ENCODE data around the gene FBXL14.
"Not testable (repeated sequence)": the region's sequence is repeated elsewhere in the genome, so short reads cannot be mapped to it uniquely, and the experiment has no call there.

FBXL14 gene

DNA sequence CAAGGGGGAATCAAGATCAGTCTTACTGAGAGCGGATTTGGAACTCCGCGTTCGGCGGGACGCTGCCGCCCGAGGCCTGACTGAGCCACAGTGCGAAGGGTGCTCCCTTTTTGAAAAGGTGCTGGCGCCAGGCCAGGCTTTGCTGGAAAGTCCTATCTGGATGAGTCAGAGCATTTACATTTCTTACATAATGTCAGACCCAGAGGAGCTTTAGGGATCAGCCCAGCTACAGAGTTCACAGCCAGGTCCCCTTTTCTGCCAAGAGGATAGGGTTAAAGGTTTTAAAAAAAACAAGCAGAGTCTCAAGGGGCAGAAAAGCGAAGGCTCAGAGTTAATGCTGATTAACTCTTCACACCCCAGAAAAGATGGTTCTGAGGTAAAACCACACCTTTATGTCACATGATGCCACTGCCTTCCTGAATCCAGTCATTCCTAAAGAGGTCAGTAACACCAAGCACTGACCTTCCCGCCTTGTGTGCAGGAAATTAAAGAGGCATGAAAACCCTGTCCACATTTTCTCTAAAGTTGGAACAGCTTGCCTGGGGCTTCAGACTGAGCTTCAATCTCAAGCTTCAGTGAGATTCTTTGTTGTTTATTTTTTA is 11.7 kb upstream of the FBXL14 start:
- H3K27ac ChIP-seq = peak overlapping the region; percentile 5; the same call in 1 of the 2 replicates
- H4K20me1 ChIP-seq (ENCODE audit: insufficient read depth) = peaks cover 2% of the 10 kb centered on the region; the same call in 1 of the 2 replicates
- peaks cover 69% of the 10 kb centered on the region for H3K4me1 ChIP-seq (ENCODE audit: low read depth, poor library complexity, severe bottlenecking)
- no peak overlapping the region for H3K4me3 ChIP-seq (IDR thresholded peaks at IDR 0.05; ENCODE audit: insufficient read depth, low read depth, low read length)
- TF ChIP-seq, protein P1, sequence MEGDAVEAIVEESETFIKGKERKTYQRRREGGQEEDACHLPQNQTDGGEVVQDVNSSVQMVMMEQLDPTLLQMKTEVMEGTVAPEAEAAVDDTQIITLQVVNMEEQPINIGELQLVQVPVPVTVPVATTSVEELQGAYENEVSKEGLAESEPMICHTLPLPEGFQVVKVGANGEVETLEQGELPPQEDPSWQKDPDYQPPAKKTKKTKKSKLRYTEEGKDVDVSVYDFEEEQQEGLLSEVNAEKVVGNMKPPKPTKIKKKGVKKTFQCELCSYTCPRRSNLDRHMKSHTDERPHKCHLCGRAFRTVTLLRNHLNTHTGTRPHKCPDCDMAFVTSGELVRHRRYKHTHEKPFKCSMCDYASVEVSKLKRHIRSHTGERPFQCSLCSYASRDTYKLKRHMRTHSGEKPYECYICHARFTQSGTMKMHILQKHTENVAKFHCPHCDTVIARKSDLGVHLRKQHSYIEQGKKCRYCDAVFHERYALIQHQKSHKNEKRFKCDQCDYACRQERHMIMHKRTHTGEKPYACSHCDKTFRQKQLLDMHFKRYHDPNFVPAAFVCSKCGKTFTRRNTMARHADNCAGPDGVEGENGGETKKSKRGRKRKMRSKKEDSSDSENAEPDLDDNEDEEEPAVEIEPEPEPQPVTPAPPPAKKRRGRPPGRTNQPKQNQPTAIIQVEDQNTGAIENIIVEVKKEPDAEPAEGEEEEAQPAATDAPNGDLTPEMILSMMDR (conservative IDR thresholded peaks at IDR 0.05; ENCODE audit: low read depth, low read length) = no peak
- no peak overlapping the region for H3K4me2 ChIP-seq
- H3K79me2 ChIP-seq (ENCODE audit: insufficient read depth, low read depth) = peaks cover 95% of the 10 kb centered on the region
- H3K9ac ChIP-seq = no peak overlapping the region
- no peaks in the 10 kb centered on the region for H3K27me3 ChIP-seq (ENCODE audit: insufficient read depth, low read depth)
- no peaks in the 10 kb centered on the region for H3K36me3 ChIP-seq (ENCODE audit: insufficient read depth)
- no peak overlapping the region for H2AFZ ChIP-seq (ENCODE audit: low read depth)

DNA sequence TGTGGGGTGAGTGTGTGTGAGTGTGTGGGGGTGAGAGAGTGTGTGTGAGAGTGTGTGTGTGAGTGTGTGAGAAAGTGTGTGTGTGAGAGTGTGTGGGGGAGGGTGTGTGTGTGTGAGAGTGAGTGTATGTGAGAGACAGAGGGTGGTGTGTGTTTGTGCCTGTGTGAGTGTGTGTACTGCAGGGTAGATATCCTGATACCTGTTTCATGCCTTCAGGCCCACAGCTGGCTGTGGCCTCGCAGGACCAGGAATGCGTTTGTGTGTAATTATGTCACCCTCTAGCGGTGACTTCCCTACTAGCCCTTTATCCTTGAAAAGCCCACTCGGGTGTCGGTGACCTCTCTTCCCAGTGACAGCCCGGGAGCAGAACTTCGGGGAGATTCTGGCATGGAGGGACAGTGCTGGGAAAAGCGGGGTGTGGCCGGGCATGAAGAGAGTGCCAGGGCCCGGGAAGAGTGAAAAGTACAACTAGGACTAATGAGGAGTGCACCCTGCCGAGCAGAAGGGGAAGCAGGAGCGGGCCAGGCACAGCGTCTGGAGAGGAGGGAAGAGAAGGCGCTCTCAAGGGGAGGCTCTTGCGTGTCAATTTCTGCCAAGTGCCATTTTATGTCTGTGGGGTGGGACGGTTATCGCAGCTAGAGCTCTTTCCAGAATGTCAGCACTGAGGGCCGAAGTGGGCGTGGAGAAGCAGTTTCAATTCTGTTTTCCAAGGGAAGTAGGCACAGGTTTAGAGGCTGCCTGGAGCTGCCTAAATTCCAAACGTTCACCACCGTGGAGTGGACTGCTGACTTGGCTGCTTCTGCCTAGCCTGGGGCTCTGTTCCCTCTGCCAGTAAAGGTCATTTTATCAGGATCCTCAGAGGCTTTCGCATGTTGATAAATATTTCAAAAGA is 11.0 kb upstream of the FBXL14 start:
- TF ChIP-seq, protein P1 (conservative IDR thresholded peaks at IDR 0.05; ENCODE audit: low read depth, low read length) = 0 out of 2 replicates have a peak, but pooled peaks have one; percentile 29
- H2AFZ ChIP-seq (ENCODE audit: low read depth) = no peak overlapping the region
- peak overlapping the region; percentile 5; the same call in 1 of the 2 replicates for H3K27ac ChIP-seq
- H3K4me1 ChIP-seq (ENCODE audit: low read depth, poor library complexity, severe bottlenecking) = peaks cover 69% of the 10 kb centered on the region
- H3K4me3 ChIP-seq (IDR thresholded peaks at IDR 0.05; ENCODE audit: insufficient read depth, low read depth, low read length) = no peak overlapping the region
- no peaks in the 10 kb centered on the region for H3K36me3 ChIP-seq (ENCODE audit: insufficient read depth)
- peaks cover 95% of the 10 kb centered on the region for H3K79me2 ChIP-seq (ENCODE audit: insufficient read depth, low read depth)
- no peak overlapping the region for H3K4me2 ChIP-seq
- H4K20me1 ChIP-seq (ENCODE audit: insufficient read depth) = peaks cover 6% of the 10 kb centered on the region; the same call in 1 of the 2 replicates
- no peak overlapping the region for H3K9ac ChIP-seq
- H3K27me3 ChIP-seq (ENCODE audit: insufficient read depth, low read depth) = no peaks in the 10 kb centered on the region

DNA sequence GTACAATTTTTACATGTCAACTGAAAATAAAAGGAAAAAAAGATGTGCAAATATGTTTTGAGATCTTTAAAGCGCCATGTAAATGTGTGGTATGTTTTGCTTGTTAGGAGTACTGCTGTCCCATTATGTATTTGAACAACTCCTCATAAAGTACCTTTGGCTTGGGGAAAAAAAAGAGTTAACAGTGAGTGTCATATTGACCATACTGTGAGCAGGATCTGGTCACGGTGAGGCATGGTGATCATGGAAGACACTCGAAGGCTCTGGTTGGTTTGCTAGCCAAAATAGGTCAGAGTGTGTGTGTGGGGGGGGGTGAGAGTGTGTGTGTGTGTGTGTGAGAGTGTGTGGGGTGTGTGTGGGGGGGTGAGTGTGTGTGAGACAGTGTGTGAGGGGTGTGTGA is 10.1 kb upstream of the FBXL14 start:
- Histone ChIP-seq H3K9ac (no peak overlapping the region), H3K36me3 (ENCODE audit: insufficient read depth) (no peaks in the 10 kb centered on the region), H3K27ac (peak overlapping the region; percentile 12; the same call in 1 of the 2 replicates), H4K20me1 (ENCODE audit: insufficient read depth) (peaks cover 6% of the 10 kb centered on the region; the same call in 1 of the 2 replicates), H3K4me1 (ENCODE audit: low read depth, poor library complexity, severe bottlenecking) (peaks cover 66% of the 10 kb centered on the region), H3K4me2 (no peak overlapping the region), H3K27me3 (ENCODE audit: insufficient read depth, low read depth) (no peaks in the 10 kb centered on the region), H3K4me3 (IDR thresholded peaks at IDR 0.05; ENCODE audit: insufficient read depth, low read depth, low read length) (no peak overlapping the region), H3K79me2 (ENCODE audit: insufficient read depth, low read depth) (peaks cover 95% of the 10 kb centered on the region), H2AFZ (ENCODE audit: low read depth) (no peak overlapping the region)
- TF ChIP-seq, protein P1 (conservative IDR thresholded peaks at IDR 0.05; ENCODE audit: low read depth, low read length) = no peak

DNA sequence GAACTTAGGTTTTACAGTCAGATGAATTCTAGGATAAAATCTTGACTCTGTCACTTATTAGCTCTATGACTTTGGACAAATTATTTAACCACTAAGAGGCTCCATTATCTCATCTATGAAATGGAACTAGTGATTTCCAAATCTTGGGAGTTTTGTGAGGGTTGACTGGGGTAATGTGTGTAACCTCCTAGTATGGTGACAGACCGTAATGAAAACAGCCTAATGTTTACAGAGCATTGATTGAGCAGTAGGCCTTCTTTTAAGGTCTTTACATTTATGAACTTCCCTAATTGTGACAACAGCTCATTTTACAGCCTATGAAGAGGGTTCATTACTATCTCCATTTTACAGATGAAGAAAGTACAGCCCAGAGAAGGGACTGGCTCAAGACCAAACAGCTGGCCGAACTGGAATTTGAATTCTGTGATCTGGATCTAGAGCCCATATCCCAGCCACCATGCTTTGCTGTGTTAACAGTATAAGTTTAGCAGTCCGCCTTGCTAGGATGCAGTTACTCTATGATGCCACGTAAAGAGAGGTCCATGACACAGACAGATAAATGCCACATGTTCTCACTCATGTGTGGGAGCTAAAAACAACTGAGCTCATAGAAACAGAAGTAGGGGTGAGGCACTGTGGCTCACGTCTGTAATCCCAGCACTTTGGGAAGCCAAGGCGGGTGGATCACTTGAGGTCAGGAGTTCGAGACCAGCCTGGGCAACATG is 9.1 kb upstream of the FBXL14 start:
- Histone ChIP-seq H3K9ac (no peak overlapping the region), H3K27me3 (ENCODE audit: insufficient read depth, low read depth) (no peaks in the 10 kb centered on the region), H3K27ac (no peak overlapping the region), H3K4me1 (ENCODE audit: low read depth, poor library complexity, severe bottlenecking) (peaks cover 71% of the 10 kb centered on the region), H4K20me1 (ENCODE audit: insufficient read depth) (peaks cover 6% of the 10 kb centered on the region), H2AFZ (ENCODE audit: low read depth) (no peak overlapping the region), H3K4me2 (no peak overlapping the region), H3K79me2 (ENCODE audit: insufficient read depth, low read depth) (peaks cover 95% of the 10 kb centered on the region), H3K4me3 (IDR thresholded peaks at IDR 0.05; ENCODE audit: insufficient read depth, low read depth, low read length) (no peak overlapping the region), H3K36me3 (ENCODE audit: insufficient read depth) (no peaks in the 10 kb centered on the region)
- TF ChIP-seq, protein P1 (conservative IDR thresholded peaks at IDR 0.05; ENCODE audit: low read depth, low read length) = no peak

DNA sequence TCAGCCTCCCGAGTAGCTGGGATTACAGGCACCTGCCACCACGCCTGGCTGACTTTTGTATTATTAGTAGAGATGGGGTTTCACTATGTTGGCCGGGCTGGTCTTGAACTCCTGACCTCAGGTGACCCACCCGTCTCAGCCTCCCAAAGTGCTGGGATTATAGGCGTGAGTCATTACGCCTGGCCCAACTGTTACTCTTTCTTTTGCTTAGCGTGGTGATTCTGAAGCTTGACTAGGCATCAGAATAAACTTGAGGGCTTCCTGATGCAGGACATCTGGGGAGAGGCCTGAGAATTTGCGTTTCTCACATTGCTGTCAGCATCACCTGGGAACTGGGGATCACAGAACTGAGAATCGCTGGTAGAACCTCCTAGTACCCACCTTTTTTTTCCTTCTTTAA is 8.3 kb upstream of the FBXL14 start:
- H3K27me3 ChIP-seq (ENCODE audit: insufficient read depth, low read depth); H3K36me3 ChIP-seq (ENCODE audit: insufficient read depth); H3K4me2 ChIP-seq; H4K20me1 ChIP-seq (ENCODE audit: insufficient read depth); H3K9ac ChIP-seq; H2AFZ ChIP-seq (ENCODE audit: low read depth); H3K27ac ChIP-seq; H3K4me3 ChIP-seq (IDR thresholded peaks at IDR 0.05; ENCODE audit: insufficient read depth, low read depth, low read length): not testable (repeated sequence)
- Histone ChIP-seq H3K79me2 (ENCODE audit: insufficient read depth, low read depth) (peaks cover 95% of the 10 kb centered on the region), H3K4me1 (ENCODE audit: low read depth, poor library complexity, severe bottlenecking) (peaks cover 64% of the 10 kb centered on the region)
